ENCODE measurements around the gene WIF1. TPM values are rescaled to one million over a fixed set of nuclear protein-coding genes. Genes with fewer than 3 reads are reported as not detected.

WIF1 gene
- polyA plus RNA-seq, 1 donor (not counting 4 experiments of a cell fraction or from before 2014, with no cell fraction given), result not detected

GRCh38 chr12:65069336-65069735 lies 51.8 kb downstream of the WIF1 start:
- FAIRE-seq (no peak), DNase-seq (ENCODE audit: low read depth, low spot score) (no peak)
- dilution Hi-C loops (cut with MboI; ENCODE audit: extremely low pct_ligation_motif_present, low sequenced_read_pairs), result no loop called here
- Histone ChIP-seq H3K79me2 (ENCODE audit: control insufficient read depth, insufficient read depth, low read length) (no peaks in the 10 kb centered on the region), H3K4me2 (ENCODE audit: control insufficient read depth, extremely low read depth, insufficient read depth, low read depth, low read length) (no peak overlapping the region), H3K9me3 (ENCODE audit: control insufficient read depth, low read depth, low read length) (no peaks in the 10 kb centered on the region), H3K27ac (ENCODE audit: control insufficient read depth, insufficient read depth, low read length) (no peak overlapping the region), H3K9ac (ENCODE audit: control insufficient read depth, extremely low read depth, insufficient read depth, low read length) (no peak overlapping the region), H3K4me1 (ENCODE audit: control insufficient read depth, extremely low read depth, insufficient read depth, low read length) (no peaks in the 10 kb centered on the region), H3K4me3 (ENCODE audit: control insufficient read depth in 2 of 3, extremely low read depth in 1 of 3, insufficient read depth in 2 of 3, low read depth in 1 of 3, low read length in 3 of 3) (no peak overlapping the region), H4K20me1 (ENCODE audit: control insufficient read depth, extremely low read depth, insufficient read depth, low read length) (no peaks in the 10 kb centered on the region), H3K9me1 (ENCODE audit: control insufficient read depth, extremely low read depth, insufficient read depth, low read length) (no peaks in the 10 kb centered on the region), H3K27me3 (ENCODE audit: control insufficient read depth, extremely low read depth, insufficient read depth, low read length) (peaks cover 13% of the 10 kb centered on the region), H2AFZ (ENCODE audit: control insufficient read depth, low read length) (no peak overlapping the region), H3K36me3 (ENCODE audit: control insufficient read depth in 2 of 2, extremely low read depth in 1 of 2, insufficient read depth in 2 of 2, low read length in 2 of 2) (no peaks in the 10 kb centered on the region)
- TF ChIP-seq EZH2 (IDR thresholded peaks at IDR 0.05; ENCODE audit: low read length) (no peak), CTCF (optimal IDR thresholded peaks at IDR 0.05 in 1 of 3, IDR thresholded peaks at IDR 0.05 in 1 of 3, conservative IDR thresholded peaks at IDR 0.05 in 1 of 3; ENCODE audit: extremely low read depth in 1 of 3, insufficient read depth in 2 of 3, low read length in 3 of 3) (no peak)

GRCh38 chr12:65067383-65067782 lies 53.7 kb downstream of the WIF1 start:
- H3K79me2 ChIP-seq (ENCODE audit: control insufficient read depth, insufficient read depth, low read length), result no peaks in the 10 kb centered on the region
- no peak for FAIRE-seq

More at GRCh38 chr12:65067383-65067782, 53.7 kb downstream of the WIF1 start:
- TF ChIP-seq EZH2 (IDR thresholded peaks at IDR 0.05; ENCODE audit: low read length), result no peak
- no peak for TF ChIP-seq CTCF (optimal IDR thresholded peaks at IDR 0.05 in 1 of 3, IDR thresholded peaks at IDR 0.05 in 1 of 3, conservative IDR thresholded peaks at IDR 0.05 in 1 of 3; ENCODE audit: extremely low read depth in 1 of 3, insufficient read depth in 2 of 3, low read length in 3 of 3)
- no peak overlapping the region for H3K4me3 ChIP-seq (ENCODE audit: control insufficient read depth in 2 of 3, extremely low read depth in 1 of 3, insufficient read depth in 2 of 3, low read depth in 1 of 3, low read length in 3 of 3)
- no peak overlapping the region for H3K27ac ChIP-seq (ENCODE audit: control insufficient read depth, insufficient read depth, low read length)
- peaks cover 11% of the 10 kb centered on the region for H3K27me3 ChIP-seq (ENCODE audit: control insufficient read depth, extremely low read depth, insufficient read depth, low read length)
- no peak overlapping the region for H2AFZ ChIP-seq (ENCODE audit: control insufficient read depth, low read length)
- no peaks in the 10 kb centered on the region for H3K9me3 ChIP-seq (ENCODE audit: control insufficient read depth, low read depth, low read length)
- dilution Hi-C loops (cut with MboI; ENCODE audit: extremely low pct_ligation_motif_present, low sequenced_read_pairs), result no loop called here
- no peak for DNase-seq (ENCODE audit: low read depth, low spot score)
- no peaks in the 10 kb centered on the region for H4K20me1 ChIP-seq (ENCODE audit: control insufficient read depth, extremely low read depth, insufficient read depth, low read length)
- H3K4me2 ChIP-seq (ENCODE audit: control insufficient read depth, extremely low read depth, insufficient read depth, low read depth, low read length), result no peak overlapping the region
- no peaks in the 10 kb centered on the region for H3K4me1 ChIP-seq (ENCODE audit: control insufficient read depth, extremely low read depth, insufficient read depth, low read length)
- H3K9ac ChIP-seq (ENCODE audit: control insufficient read depth, extremely low read depth, insufficient read depth, low read length), result no peak overlapping the region
- H3K36me3 ChIP-seq (ENCODE audit: control insufficient read depth in 2 of 2, extremely low read depth in 1 of 2, insufficient read depth in 2 of 2, low read length in 2 of 2), result no peaks in the 10 kb centered on the region
- H3K9me1 ChIP-seq (ENCODE audit: control insufficient read depth, extremely low read depth, insufficient read depth, low read length), result no peaks in the 10 kb centered on the region

Measured in keratinocyte (primary cell).